Adipose tissue (tissue), 3 donors: ENCODE results near the gene CDRT4. TPM values are rescaled to one million over a fixed set of nuclear protein-coding genes. Genes with fewer than 3 reads are reported as not detected.
"Not testable (repeated sequence)": the region's sequence is repeated elsewhere in the genome, so short reads cannot be mapped to it uniquely, and the experiment has no call there.

ENCODE experiments used
- H3K27ac ChIP-seq: one replicate; pipeline ENCODE4 v1.5.1; 2013; ENCODE audit warnings: low read depth, low read length
- WGBS, 3 donors: extraction: QIAGEN DNeasy Blood & Tissue Kit; methylation state at CpG; one replicate each; pipeline ENCODE4 v1.1.7; 2013; 5-methylcytosine and 5-hydroxymethylcytosine counted together
- polyA plus RNA-seq, 3 donors: library from polyadenylated mRNA; stranded (reverse); fragments of 200-250 nt; gene quantifications; one replicate each; pipeline ENCODE4 v1.2.3, GENCODE V29; 2013
- donor health status: healthy with polysubstance abuse.
- donor health status: Bipolar disorder and iron deficiency.
- donor health status: healthy.

CDRT4 gene
- 1 to 10 TPM in 2 of 3 donors, not detected in 1; 1.3 to 3.8 TPM for polyA plus RNA-seq

DNA sequence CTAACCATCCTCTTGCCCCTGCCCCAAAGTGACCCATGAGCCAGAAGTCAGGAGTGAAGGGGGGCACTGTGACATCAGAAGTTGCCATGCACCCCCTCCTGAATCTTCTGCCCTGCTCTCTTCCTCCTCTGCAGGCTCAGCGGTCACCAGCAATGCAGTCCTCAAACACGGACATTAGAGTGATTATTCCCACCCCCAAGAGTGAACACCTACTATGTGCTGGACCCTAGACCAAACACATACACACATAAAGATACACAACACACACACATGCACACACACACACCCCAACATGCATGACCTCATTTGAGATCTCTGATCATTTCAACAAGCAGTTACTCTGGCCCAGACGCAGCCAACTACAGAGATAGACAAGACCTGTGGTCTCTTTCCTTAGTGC is at the start of gene CDRT4:
CDRT4 (minus strand) TSS at position 30 of the 400 bp plus-strand sequence. CDS start 27,383 bp downstream, outside the sequence.
- H3K27ac ChIP-seq = no peak within 1 kb of the TSS
- WGBS, 3 donors = 87 to 95% (median 92%) methylated on average over 3 of the region's 3 CpGs

GRCh38 chr17:15516150-15516549 is 48.7 kb upstream of the CDRT4 start:
- 90 to 97% (median 91%) methylated on average over 8 of the region's 8 CpGs for WGBS, 3 donors
- H3K27ac ChIP-seq = no peak overlapping the region

DNA sequence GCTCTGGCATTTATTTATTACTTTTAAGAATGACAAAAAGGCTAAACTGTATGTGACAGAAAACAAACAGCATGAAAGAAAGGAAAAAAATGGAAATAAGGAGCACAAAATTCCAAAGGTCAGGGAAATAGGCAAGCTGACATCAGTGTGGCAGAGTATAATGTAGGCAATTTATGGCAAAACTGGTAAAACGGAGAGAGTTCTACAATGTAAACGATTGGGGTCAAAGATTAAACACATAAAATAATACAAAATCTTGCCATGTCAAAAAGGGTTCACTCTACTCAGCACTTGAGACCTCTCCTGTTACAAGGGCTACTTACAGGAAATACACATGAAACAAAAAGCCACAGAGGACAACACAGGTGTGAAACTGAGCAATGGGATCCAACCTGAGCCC is 47.0 kb upstream of the CDRT4 start:
- no peak overlapping the region for H3K27ac ChIP-seq
- 10 to 75% (median 75%) methylated on average over 2 of the region's 2 CpGs for WGBS, 3 donors

DNA sequence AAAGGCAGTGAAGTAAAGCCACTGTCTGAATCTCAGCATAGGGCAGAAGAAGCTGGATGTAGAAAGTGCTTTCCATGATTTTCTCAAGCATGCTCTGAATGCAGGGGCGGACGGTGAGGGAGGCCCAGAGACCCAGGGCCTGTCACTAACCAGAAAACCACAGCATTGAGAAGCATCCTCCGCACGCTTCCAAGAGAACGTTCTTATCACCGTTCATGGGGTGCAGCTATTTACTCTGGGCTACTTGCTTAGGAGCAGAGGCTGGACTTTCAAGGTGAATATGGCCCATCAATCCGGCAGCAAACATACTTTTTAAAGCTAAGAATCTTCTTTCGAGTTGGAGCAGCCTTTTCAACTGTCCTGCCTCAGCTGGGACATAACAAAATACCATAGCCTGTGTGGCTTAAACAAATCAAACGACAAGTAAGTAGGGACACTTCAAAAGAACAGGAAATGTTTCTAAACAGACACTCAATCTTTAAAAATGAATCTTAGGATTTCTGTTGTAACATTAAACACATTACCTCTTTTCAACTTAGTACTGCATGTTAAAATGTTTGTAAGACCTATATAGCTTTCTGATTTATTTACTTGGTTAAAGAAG is 46.5 kb upstream of the CDRT4 start:
- 76 to 80% (median 78%) methylated on average over 9 of the region's 9 CpGs for WGBS, 3 donors

GRCh38 chr17:15513058-15513791 is 45.8 kb upstream of the CDRT4 start:
- WGBS, 3 donors = 66 to 76% (median 68%) methylated on average over 6 of the region's 6 CpGs
- H3K27ac ChIP-seq = no peak overlapping the region

More for the DNA sequence above, 46.5 kb upstream of the CDRT4 start:
- H3K27ac ChIP-seq = no peak overlapping the region

GRCh38 chr17:15512071-15512709 is 44.8 kb upstream of the CDRT4 start:
- 96% methylated on average over 4 of the region's 4 CpGs for WGBS, 3 donors
- no peak overlapping the region for H3K27ac ChIP-seq

GRCh38 chr17:15511142-15511541 is 43.7 kb upstream of the CDRT4 start:
- no peak overlapping the region for H3K27ac ChIP-seq

GRCh38 chr17:15510361-15510760 is 42.9 kb upstream of the CDRT4 start:
- 62 to 87% (median 62%) methylated on average over 3 of the region's 3 CpGs for WGBS, 3 donors
- no peak overlapping the region for H3K27ac ChIP-seq

More at GRCh38 chr17:15511142-15511541, 43.7 kb upstream of the CDRT4 start:
- 83 to 91% (median 91%) methylated on average over 2 of the region's 2 CpGs for WGBS, 3 donors

GRCh38 chr17:15509095-15509494 is 41.7 kb upstream of the CDRT4 start:
- no peak overlapping the region for H3K27ac ChIP-seq
- 95 to 98% (median 98%) methylated on average over 5 of the region's 5 CpGs for WGBS, 3 donors

DNA sequence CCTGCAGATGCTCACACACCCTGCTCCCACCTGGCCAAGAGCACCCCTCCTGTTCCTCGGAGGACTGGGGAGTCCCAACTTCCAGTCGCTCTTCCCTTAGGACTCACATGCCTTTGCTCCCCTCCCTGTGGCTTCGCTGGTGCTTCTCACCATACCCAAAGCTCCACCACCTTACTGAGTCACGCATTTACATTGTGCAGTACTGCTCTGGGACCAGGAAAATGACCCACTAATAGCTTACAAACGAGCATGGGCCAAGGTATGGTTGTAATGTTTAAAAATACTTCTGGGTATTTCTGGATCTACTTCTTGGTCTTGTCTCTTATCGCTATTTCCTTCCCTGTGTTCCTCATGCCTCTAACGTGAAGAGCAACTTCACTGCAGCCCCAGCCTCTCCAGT is 41.0 kb upstream of the CDRT4 start:
- WGBS, 3 donors = 69 to 88% (median 86%) methylated on average over 7 of the region's 7 CpGs
- H3K27ac ChIP-seq = no peak overlapping the region

GRCh38 chr17:15507896-15508295 is 40.5 kb upstream of the CDRT4 start:
- H3K27ac ChIP-seq = no peak overlapping the region

DNA sequence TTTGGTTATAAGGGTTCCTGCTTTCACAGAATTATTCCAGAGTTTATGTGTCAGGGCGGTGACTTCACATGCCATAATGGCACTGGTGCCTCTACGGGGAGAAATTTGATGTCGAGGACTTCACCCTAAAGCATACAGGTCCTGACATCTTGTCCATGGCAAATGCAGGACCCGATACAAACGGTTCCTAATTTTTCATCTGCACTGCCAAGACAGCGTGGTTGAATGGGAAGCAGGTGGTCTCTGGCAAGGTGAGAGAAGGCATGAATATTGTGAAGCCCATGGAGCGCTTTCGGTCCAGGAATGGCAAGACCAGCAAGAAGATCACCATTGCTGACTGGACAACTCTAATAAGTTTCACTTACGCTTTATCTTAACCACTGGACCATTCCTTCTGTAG is 39.6 kb upstream of the CDRT4 start:
- no peak overlapping the region for H3K27ac ChIP-seq
- 96 to 98% (median 97%) methylated on average over 9 of the region's 9 CpGs for WGBS, 3 donors

More at GRCh38 chr17:15507896-15508295, 40.5 kb upstream of the CDRT4 start:
- 94 to 96% (median 95%) methylated on average over 3 of the region's 3 CpGs for WGBS, 3 donors

DNA sequence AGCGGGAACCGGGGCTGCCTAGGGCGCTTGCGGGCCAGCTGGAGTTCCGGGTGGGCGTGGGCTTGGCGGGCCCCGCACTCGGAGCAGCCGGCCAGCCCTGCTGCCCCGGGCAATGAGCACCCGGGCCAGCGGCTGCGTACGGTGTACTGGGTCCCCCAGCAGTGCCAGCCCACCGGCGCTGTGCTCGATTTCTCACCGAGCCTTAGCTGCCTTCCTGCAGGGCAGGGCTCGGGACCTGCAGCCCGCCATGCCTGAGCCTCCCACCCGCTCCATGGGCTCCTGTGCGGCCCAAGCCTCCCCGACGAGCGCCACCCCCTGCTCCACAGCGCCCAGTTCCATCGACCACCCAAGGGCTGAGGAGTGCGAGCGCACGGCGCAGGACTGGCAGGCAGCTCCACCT is 38.3 kb upstream of the CDRT4 start:
- WGBS, 3 donors = 95 to 98% (median 97%) methylated on average over 7 to 32 of the region's 32 CpGs
- H3K27ac ChIP-seq = not testable (repeated sequence)

- no peak overlapping the region for H3K27ac ChIP-seq
- 85 to 88% (median 85%) methylated on average over 2 of the region's 2 CpGs for WGBS, 3 donors
Measured at GRCh38 chr17:15503731-15504130, 36.3 kb upstream of the CDRT4 start.

DNA sequence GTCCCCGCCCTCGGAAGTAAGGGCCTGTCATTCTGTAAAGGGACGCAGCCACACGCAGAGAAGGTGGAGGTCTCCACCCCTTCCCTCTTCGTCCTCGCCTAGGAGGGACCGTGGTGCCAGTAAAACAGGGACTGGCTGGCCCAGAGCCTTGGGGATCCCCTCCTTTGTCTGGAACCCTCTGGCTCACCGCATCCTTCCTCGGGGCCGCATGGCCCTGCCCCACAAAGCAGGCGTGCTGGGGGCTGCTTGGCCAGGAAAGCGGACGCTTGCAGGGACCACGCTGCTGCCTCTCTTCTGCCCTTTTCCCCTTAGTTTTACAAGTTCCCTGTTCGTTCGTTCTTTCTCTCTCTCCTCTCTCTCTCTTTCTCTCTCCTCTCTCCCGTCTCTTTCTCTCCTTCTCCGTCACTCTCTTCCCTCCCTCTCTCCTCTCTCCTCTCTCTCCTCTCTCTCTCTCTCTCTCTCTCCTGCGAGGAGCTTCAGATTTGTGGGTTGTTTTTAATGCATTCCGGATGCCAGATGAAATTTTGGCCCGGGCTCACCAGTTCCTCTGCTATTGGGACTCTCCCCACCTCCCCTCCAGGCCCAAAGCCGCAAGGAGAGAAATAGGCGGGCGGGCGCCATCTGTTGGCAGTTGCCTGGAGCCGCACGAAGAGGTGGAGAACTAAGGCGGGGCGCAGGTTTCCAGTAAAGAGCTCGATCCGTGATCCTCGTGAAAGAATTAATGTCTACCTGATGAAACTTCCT is 35.1 kb upstream of the CDRT4 start:
- H3K27ac ChIP-seq = peak overlapping the region; percentile 54
- WGBS, 3 donors = 17 to 52% (median 23%) methylated on average over 31 to 32 of the region's 32 CpGs

- H3K27ac ChIP-seq = peak overlapping the region; percentile 54
Measured at GRCh38 chr17:15501793-15502192, 34.4 kb upstream of the CDRT4 start.

DNA sequence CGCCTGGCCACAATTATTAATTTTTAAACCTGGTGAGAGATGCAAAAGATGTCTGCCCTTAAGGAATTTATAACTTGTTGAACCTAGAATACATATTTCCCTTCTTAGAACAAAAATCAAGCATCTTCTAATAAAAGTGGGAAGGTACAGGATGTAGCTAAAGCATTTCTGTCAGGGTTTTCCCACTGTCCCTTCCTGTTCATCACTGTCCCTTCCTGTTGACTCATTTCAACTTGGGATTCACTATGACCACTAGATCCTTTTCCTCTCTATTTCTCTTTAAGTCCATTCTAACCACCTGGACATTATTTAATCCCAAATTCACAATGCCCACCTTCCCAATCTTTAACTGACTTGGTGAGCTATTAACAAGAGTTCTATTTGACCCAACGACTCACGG is 33.9 kb upstream of the CDRT4 start:
- H3K27ac ChIP-seq = no peak overlapping the region
- 66 to 91% (median 70%) methylated on average over 3 of the region's 3 CpGs for WGBS, 3 donors

More at GRCh38 chr17:15501793-15502192, 34.4 kb upstream of the CDRT4 start:
- 72 to 88% (median 87%) methylated on average over 7 of the region's 7 CpGs for WGBS, 3 donors

GRCh38 chr17:15498107-15498506 is 30.7 kb upstream of the CDRT4 start:
- H3K27ac ChIP-seq = no peak overlapping the region
- WGBS, 3 donors = 88 to 93% (median 89%) methylated on average over 2 of the region's 2 CpGs
